ENCODE measurements around the gene SBK3.
"Not testable (repeated sequence)": the region's sequence is repeated elsewhere in the genome, so short reads cannot be mapped to it uniquely, and the experiment has no call there.

The SBK3 gene

DNA sequence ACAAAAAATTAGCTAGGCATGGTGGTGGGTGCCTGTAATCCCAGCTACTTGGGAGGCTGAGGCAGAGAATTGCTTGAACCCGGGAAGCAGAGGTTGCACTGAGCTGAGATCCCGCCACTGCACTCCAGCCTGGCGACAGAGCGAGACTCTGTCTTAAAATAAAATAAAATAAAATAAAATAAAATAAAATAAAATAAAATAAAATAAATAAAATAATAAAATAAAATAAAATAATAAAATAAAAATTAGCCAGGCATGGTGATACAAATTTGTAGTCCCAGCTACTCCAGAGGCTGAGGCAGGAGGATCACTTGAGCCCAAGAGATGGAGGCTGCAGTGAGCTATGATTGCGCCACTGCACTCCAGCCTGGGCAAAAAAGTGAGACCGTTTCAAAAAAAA lies 28.6 kb upstream of the SBK3 start:
- not testable (repeated sequence) for DNase-seq

GRCh38 chr19:55569477-55569876 lies 24.1 kb upstream of the SBK3 start:
- DNase-seq, result not testable (repeated sequence)

DNA sequence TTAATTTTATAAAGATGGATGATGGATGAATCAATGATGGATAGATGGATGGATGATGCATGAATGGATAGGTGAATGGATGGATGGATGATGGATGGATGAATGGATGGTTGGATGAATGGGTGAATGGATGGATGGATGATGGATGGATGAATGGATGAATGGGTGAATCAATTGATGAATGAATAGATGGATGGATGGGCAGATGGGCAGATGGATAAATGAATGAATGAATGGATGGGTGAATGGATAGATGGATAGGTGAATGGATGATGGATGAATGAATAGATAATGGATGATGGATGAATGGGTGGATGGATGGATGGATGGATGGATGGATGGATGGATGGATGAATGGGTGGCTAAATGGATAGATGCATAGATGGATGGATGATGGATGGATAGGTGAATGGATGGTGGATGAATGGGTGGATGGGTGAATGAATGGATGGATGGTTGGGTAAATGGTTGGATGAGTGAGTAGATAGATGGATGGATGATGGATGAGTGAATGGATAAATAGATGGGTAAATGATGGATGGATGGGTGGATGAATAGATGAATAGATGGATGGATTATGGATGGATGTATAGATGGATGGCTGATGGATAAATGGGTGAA lies 22.5 kb upstream of the SBK3 start:
- no peak for DNase-seq

DNA sequence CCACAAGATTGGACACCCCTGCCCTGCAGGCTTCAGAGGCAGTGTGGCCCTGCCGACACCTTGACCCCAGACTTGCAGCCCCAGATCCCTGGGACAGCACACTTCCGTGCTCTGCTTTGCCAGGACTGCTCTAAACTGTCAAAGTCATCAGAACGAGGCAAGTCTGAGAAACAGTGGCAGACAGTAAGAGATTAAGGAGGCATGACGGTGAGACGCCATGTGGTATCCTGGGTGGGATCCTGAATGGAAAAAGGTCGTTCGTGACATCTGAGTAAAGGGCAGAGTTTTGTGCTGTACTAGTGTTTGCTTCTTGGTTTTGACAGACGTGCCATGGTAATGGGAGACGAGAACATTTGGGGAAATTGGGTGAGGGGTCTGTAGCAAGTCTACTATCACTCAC lies 21.5 kb upstream of the SBK3 start:
- no peak for DNase-seq

DNA sequence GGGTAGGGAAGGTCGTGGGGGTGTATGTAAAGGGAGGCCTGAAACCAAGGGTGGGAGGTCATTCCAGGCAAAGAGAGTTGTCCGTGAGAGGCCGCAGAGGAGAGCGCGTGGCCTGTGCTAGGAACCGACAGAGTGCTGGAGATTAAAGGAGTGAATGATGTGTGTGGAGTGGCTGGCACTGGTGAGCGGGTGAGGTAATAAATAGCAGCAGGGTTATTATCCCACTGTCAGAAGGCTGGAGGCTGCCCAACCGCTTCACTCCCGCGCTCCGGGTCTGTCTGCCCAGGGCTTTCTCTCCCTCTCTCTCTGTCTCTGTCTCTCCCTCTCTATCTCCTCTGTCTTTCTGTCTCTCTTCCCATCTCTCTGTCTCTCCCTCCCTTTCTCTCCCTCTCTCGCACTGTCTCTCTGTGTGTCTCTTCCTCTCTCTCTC lies 17.9 kb upstream of the SBK3 start:
- no peak for DNase-seq

DNA sequence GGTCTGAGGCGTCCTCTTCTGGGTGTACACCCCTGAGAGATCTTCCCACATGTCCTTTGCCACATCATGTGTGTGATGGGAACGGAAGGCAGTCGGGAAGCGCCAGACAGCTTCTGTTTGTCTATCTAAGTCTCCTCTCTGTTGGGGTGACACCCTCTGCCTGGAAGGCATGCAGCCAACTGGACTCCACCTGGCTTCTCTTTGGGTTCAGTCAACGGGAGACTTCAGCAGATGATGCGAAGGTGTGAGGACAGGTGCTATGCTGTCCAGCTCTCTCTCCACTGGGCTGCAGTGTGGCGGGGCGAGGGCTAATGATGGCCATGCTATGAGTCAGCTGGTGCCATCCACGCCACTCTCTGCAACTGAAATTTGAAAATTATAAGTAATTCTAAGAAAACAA lies 14.3 kb upstream of the SBK3 start:
- DNase-seq, result no peak

DNA sequence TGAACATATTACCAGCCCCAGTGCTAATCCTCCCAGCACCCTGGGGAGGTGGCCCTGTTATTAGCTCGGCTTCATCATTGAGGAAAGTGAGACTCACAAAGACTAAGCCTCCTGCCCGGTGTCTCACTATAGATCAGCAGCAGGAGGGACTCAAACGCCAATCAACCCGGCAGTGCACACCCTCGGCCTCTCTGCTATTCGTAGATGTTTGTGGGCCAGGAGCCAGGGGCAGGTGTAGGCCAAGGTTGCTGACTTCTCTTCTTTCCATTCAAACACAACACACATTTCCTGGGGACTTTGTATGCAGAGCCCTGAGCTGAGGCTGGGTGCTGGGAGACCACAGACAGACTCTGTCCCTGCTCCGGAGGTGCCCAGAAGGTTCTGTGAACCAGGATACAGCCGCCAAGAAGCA lies 9.4 kb upstream of the SBK3 start:
- DNase-seq, result no peak

DNA sequence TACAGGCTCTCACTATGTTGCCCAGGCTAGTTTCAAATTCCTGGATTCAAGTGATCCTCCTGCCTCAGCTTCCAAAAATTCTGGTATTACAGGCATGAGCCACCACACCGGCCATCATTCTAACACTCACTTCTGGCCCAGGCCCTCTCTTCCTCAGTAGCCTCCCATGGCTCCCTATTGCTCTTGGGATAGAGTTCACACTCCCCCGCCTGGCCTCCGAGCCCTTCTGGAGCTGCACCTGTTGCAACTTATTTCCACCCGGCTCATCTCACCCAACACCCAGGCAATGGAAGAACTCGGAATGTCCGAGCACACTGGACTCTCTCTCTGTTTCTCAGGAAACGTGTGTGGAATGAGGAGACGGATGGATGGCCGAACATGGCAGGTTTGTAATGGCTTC lies 9.0 kb upstream of the SBK3 start:
- DNase-seq, result no peak

DNA sequence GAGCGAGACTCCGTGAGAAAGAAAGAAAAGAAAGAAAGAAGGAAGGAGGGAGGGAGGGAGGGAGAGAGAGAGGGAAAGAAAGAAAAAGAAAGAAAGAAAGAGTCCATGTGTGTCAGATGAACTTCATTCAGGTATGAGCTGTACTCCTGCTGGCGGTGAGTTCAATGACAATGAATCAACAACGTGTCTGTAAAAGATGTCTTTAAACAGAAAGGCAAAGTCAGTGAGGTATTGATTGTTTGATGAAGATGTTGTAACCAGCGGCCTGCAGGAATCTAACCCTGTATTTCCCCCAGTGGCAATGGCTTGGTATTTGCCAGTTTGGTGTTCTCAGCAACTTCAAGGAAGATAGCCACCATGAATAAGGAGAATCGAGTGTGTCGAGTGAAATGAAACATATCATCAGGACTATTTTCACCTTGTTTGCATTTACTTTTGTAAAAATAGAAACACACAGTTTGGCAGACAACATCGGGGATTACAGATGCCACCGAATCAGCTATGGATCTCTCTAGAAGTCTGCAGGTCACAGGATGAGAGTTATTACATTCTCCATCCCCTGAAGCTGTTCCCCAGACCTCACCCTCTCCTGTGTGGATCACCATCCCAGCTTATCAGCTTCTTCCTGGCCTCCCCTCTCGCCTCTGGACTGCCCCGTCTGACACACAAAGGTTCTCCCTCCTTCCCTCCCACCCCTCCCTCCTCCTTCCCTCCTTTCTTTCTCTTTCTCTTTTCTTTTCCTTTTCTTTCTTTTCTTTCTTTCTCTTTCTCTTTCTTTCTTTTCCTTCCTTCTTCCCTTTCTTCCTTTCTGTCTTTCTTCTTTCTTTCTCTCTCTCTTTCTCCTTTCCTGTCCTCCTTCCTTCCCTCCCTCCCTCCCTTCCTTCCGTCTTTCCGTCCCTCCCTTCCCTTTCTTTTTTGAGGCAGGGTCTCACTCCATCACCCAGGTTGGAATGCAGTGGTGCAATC lies 8.2 kb upstream of the SBK3 start:
- DNase-seq, result no peak

DNA sequence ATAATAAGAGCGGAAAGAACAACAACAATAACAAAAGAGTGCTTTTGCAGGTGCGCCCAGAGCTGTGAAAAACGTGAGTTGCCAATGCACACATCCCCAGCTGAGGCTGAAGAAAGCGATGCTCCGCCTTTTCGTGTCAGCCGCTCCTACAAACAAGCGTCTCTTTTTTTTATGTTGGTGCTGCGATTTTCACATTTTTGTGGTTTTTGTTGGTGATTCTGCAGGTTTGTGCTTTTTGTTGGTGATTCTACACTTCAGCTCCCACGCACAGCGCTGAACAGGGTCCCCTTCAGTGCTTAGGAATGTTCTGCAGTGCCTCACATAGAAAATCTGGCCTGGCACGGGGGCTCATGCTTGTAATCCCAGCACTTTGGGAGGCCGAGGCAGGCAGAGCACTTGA lies 7.3 kb upstream of the SBK3 start:
- no peak for DNase-seq

DNA sequence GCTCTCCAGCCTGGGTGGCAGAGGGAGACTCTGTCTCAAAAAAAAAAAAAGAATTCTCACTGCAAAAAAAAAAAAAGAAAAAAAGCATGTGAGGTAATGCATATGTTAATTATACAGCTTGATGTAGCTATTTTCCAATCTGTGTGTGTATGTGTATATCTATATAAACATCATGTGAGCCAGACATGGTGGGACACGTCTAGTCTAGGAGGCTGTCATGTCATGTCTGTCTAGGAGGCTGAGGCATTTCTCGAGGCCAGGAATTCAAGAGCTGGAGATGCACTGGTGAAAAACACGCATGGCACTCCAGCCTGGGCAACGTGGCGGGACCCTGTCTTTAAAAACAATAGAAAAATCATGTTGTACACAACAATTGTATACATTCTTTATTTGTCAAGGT lies 6.9 kb upstream of the SBK3 start:
- DNase-seq, result no peak

GRCh38 chr19:55550321-55550650 lies 4.9 kb upstream of the SBK3 start:
- no peak for DNase-seq

DNA sequence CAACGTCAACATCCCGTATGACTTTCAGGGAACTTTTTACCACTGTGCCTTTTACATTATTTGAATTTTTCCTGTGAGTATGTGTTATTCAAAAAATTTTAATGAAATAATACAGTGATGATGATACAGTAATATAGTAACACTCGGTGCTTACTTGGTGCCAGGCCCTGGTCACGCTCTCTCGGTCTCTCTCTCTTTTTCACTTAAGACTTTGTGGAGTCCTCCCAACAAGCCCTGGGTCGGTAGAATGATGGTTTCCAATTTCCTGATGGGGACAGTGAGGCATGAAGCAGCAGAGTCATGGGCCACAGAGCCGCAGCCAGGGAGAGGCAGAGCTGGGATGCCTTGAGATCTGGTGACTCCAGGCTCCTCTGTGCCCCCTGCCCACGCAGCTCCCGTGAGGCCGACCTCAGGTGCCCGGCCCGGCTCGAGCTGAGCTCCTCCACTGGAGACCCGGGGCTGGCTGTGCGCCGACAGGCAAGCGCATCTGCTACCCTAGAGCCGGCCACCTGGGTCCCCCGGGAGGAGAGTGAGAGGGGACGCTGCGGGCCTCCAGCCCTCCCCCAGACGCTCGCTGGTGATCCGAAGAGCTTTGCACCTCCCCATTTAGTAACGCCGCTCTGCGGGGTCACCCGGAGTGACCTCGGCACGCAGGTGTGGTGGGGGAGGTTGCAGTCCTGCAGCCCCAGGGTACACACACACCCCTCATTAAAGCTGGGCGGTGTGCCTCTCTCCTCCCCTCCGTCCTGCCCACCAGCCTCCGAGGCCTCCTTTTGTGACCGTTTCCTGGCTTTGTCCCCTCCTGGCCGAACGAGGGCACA lies 4.4 kb upstream of the SBK3 start:
- no peak for DNase-seq

GRCh38 chr19:55546822-55547614 lies 1.7 kb upstream of the SBK3 start:
- DNase-seq, result no peak

- DNase-seq, result no peak
Observed at GRCh38 chr19:55546011-55546410, 668 bp upstream of the SBK3 start.

GRCh38 chr19:55544776-55545439 lies 435 bp downstream of the SBK3 start:
- no peak for DNase-seq

DNA sequence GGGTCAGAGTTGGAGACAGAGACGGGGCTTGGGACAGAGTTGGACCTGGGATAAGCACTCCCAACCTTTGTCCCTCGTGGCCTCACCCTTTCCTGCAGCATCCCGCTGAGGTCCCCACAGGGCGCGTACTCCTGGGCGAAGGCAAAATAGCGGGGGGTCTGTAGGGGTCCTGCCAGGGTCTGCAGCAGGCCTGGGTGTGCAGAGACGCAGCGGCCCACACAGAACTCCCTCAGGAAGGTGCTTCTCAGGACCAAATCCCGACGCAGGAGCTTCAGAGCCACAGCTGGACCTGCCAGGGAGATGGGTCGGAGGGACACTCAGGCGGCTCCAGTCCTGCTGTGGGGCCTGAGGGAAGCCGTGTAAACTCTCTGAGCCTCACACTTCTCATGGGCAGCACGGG lies 1.3 kb downstream of the SBK3 start:
- DNase-seq, result no peak

GRCh38 chr19:55543567-55543966 lies 1.8 kb downstream of the SBK3 start:
- DNase-seq, result no peak

- DNase-seq, result no peak
Observed at GRCh38 chr19:55542292-55542855, 3.0 kb downstream of the SBK3 start.

GRCh38 chr19:55541091-55541490 lies 4.3 kb downstream of the SBK3 start:
- DNase-seq, result no peak

- no peak for DNase-seq
Observed at GRCh38 chr19:55540619-55541018, 4.7 kb downstream of the SBK3 start.
